K562 (cell line): ENCODE results near the gene CSNK1D. TPM values are rescaled to one million over a fixed set of nuclear protein-coding genes. Genes with fewer than 3 reads are reported as not detected.
A peak's percentile ranks its signal among the peaks of the same experiment; 100 is the strongest.

Experiments used
- BRD9 ChIP-seq: fragments of 450-650 bp; IDR thresholded peaks from 2 replicates; pipeline ENCODE4 v1.6.1; 2018; ENCODE audit warnings: low read depth; ENCODE audit not compliant: partially characterized antibody
- CHD2 ChIP-seq: IDR thresholded peaks from 2 replicates; pipeline ENCODE4 v1.6.1; 2011; ENCODE audit warnings: low read depth, low read length
- CTBP1 ChIP-seq: fragments of 450-650 bp; IDR thresholded peaks from 2 replicates; pipeline ENCODE4 v1.6.1; 2016; ENCODE audit warnings: borderline replicate concordance
- FOXJ3 ChIP-seq: sonication (generic); formaldehyde crosslinking; IDR thresholded peaks from 2 replicates; pipeline ENCODE4 v1.4.0; 2020; ENCODE audit warnings: mild to moderate bottlenecking, missing genetic modification reagents
- HDAC2 ChIP-seq: fragments of 450-650 bp; IDR thresholded peaks from 2 replicates; pipeline ENCODE4 v1.6.1; 2016; ENCODE audit warnings: mild to moderate bottlenecking
- RAD21 ChIP-seq, 2 experiments: fragments of 250-450 bp in 1 of 2; fragments of 450-650 bp in 1 of 2; sonication (Bioruptor Pico) in 1 of 2; formaldehyde crosslinking in 1 of 2; IDR thresholded peaks in 1 of 2; conservative IDR thresholded peaks in 1 of 2; 2 replicates each; pipeline versions ENCODE4 v1.4.0 to v1.8.0; 2020 to 2022; ENCODE audit warnings: mild to moderate bottlenecking in 2 of 2, moderate library complexity in 1 of 2
- RBBP5 ChIP-seq: fragments of 200-600 bp; sonication (generic); IDR thresholded peaks from 2 replicates; pipeline ENCODE4 v1.6.1; 2012; ENCODE audit warnings: borderline replicate concordance, mild to moderate bottlenecking, low read length, control low read depth, inconsistent platforms; ENCODE audit not compliant: insufficient read depth, poor library complexity, severe bottlenecking
- SMAD3 ChIP-seq: fragments of 450-650 bp; formaldehyde crosslinking; conservative IDR thresholded peaks from 2 replicates; pipeline ENCODE4 v1.4.0; 2020; ENCODE audit warnings: mild to moderate bottlenecking
- TAL1 ChIP-seq: fragments of 450-650 bp; IDR thresholded peaks from 2 replicates; pipeline ENCODE4 v1.6.1; 2016; ENCODE audit warnings: mild to moderate bottlenecking
- TFAM ChIP-seq: fragments of 250-450 bp; sonication (Bioruptor Pico); conservative IDR thresholded peaks from 2 replicates; pipeline ENCODE4 v1.5.0; 2021; ENCODE audit warnings: mild to moderate bottlenecking, moderate library complexity
- ZBTB40 ChIP-seq, 2 experiments: fragments of 450-650 bp in 1 of 2; sonication (generic) in 1 of 2; formaldehyde crosslinking in 1 of 2; IDR thresholded peaks; 2 replicates each; pipeline versions ENCODE4 v1.7.1 to v1.9.0; 2016 to 2022; ENCODE audit warnings: inconsistent platforms in 1 of 2, mild to moderate bottlenecking in 1 of 2, missing genetic modification reagents in 1 of 2
- ZNF311 ChIP-seq: fragments of 250-450 bp; sonication (Bioruptor Pico); IDR thresholded peaks from 2 replicates; pipeline ENCODE4 v1.4.0; 2020; ENCODE audit warnings: mild to moderate bottlenecking, moderate library complexity
- ZNF75A ChIP-seq: fragments of 450-650 bp; formaldehyde crosslinking; IDR thresholded peaks from 2 replicates; pipeline ENCODE4 v1.4.0; 2020; ENCODE audit warnings: mild to moderate bottlenecking
- polyA plus RNA-seq, 8 experiments: library from polyadenylated mRNA; depleted of rRNA in 4 of 8; stranded (reverse) in 5 of 8; unstranded in 3 of 8; fragments of >200 nt; fragmentation: Nextera tagmentation in 2 of 8; fragmentation: Illumina TruSeq in 1 of 8; extraction: Ambion mirVana in 2 of 8; extraction: Trizol in 1 of 8; gene quantifications; 2 replicates each; pipeline versions ENCODE4 v1.2.1 to v1.2.3, GENCODE V29; 2011 to 2014; ENCODE audit warnings: inconsistent platforms in 1 of 8, missing spikeins in 1 of 8
- total RNA-seq, 7 experiments: library from RNA; depleted of rRNA in 6 of 7; stranded (reverse); fragments of >200 nt in 6 of 7; fragmentation: Illumina TruSeq in 2 of 7; extraction: Trizol in 2 of 7; gene quantifications; 2 replicates each; pipeline versions ENCODE4 v1.2.1 to v1.2.3, GENCODE V29; 2011 to 2021; ENCODE audit warnings: low replicate concordance in 1 of 7
- TF ChIP-seq, protein P1 (sequence below), 2 experiments: fragments of 450-650 bp in 1 of 2; sonication (generic) in 1 of 2; formaldehyde crosslinking in 1 of 2; IDR thresholded peaks in 1 of 2; conservative IDR thresholded peaks in 1 of 2; 2 replicates each; pipeline versions ENCODE4 v1.6.1 to v1.8.1; 2016 to 2023; ENCODE audit warnings: mild to moderate bottlenecking in 2 of 2, moderate library complexity in 2 of 2, inconsistent platforms in 1 of 2, missing genetic modification reagents in 1 of 2
- TF ChIP-seq, protein P2 (sequence below): sonication (generic); formaldehyde crosslinking; IDR thresholded peaks from 2 replicates; pipeline ENCODE4 v1.8.1; 2022; ENCODE audit warnings: missing genetic modification reagents

Gene CSNK1D
- total and polyA plus RNA-seq, 9 of the 15 experiments (the other 6 are each of a cell fraction or from before 2014, with no cell fraction given), result 6.5 to 133 (median 41.3) TPM

DNA sequence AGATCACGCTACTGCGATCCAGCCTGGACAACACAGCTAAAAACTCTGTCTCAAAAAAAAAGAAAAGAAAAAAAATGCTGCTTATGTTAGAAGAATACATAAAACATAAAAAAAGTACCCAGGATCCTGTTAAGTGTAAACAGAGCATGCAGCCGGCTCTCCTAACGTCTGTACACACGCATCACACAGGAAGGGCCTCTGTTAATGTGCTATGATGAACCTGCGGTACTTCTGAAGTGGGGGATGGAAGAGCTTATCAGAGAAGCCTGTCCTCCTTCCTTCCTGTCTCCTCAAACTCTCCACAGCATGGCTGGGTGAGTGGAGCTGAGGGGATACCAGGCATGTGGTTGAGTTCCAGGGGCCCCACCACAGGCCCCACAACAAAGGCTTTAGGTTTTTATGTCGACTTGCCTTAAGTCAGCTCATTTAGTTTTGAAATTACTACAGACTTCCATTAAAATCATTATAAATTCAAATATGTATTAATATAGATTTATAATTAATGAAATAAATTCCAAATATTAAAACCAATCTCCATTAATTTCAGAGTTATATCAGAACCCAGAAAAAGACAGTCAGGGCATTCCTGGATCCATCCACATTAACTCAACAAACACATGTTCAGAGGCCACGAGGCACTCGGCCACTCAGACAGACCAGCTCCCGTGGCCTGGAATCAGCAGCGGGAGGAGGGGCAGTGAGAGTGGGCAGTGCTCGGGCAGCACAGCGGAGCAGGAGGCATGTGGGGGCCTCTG, 72.6 kb downstream of the CSNK1D start (continued):
- peak; percentile 64; the same call in 1 of the 2 replicates for TF ChIP-seq ZBTB40 (IDR thresholded peaks at IDR 0.05)
- TF ChIP-seq ZBTB40 (CRISPR knock-in tag; IDR thresholded peaks at IDR 0.05), result no peak
- TF ChIP-seq RBBP5, result no peak
- TF ChIP-seq TFAM (CRISPR knock-in tag), result no peak
- TF ChIP-seq, protein P1, sequence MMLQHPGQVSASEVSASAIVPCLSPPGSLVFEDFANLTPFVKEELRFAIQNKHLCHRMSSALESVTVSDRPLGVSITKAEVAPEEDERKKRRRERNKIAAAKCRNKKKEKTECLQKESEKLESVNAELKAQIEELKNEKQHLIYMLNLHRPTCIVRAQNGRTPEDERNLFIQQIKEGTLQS (IDR thresholded peaks at IDR 0.05), result no peak
- TF ChIP-seq, protein P1 (CRISPR knock-in tag; conservative IDR thresholded peaks at IDR 0.05), result no peak
- TF ChIP-seq SMAD3 (CRISPR knock-in tag), result no peak
- no peak for TF ChIP-seq FOXJ3 (CRISPR knock-in tag)
- peak; percentile 42; the same call in 1 of the 2 replicates for TF ChIP-seq HDAC2
- TF ChIP-seq RAD21 (CRISPR knock-in tag; conservative IDR thresholded peaks at IDR 0.05 in 1 of 2, IDR thresholded peaks at IDR 0.05 in 1 of 2), result 0 out of 4 replicates have a peak, but pooled peaks of 1 of the 2 experiments have one; percentile 4
- TF ChIP-seq ZNF75A (CRISPR knock-in tag), result no peak
- TF ChIP-seq, protein P2, sequence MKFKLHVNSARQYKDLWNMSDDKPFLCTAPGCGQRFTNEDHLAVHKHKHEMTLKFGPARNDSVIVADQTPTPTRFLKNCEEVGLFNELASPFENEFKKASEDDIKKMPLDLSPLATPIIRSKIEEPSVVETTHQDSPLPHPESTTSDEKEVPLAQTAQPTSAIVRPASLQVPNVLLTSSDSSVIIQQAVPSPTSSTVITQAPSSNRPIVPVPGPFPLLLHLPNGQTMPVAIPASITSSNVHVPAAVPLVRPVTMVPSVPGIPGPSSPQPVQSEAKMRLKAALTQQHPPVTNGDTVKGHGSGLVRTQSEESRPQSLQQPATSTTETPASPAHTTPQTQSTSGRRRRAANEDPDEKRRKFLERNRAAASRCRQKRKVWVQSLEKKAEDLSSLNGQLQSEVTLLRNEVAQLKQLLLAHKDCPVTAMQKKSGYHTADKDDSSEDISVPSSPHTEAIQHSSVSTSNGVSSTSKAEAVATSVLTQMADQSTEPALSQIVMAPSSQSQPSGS (CRISPR knock-in tag), result no peak
- TF ChIP-seq BRD9, result peak; percentile 56
- peak; percentile 22; the same call in 1 of the 2 replicates for TF ChIP-seq ZNF311
- no peak for TF ChIP-seq CHD2
- 0 out of 2 replicates have a peak, but pooled peaks have one; percentile 49 for TF ChIP-seq CTBP1
- TF ChIP-seq TAL1, result peak; percentile 37
